HEK293 (cell line): ENCODE results near the gene FIGNL1.

Experiments
- CTCF ChIA-PET: fragments of 350-600 bp; formaldehyde crosslinking; extraction: SDS; loops from one replicate; lab custom pipeline; 2021; ENCODE audit warnings: antibody characterized with exemption; lab: Yijun Ruan, JAX
- POLR2A ChIA-PET: fragments of 300-600 bp; formaldehyde crosslinking; extraction: SDS; loops from one replicate; lab custom pipeline; 2020; ENCODE audit warnings: antibody characterized with exemption, inconsistent platforms; lab: Yijun Ruan, JAX
- H3K27ac ChIP-seq: fragments of 200-500 bp; sonication (Bioruptor generic); 2 replicates; pipeline ENCODE4 v1.5.1; 2014; ENCODE audit warnings: low read depth, low read length, control low read depth, inconsistent platforms; ENCODE audit errors: extremely low read depth
- H3K36me3 ChIP-seq, 2 experiments: fragments of 200-500 bp in 1 of 2; sonication (Bioruptor generic) in 1 of 2; 1 replicate in 1 of 2; 2 replicates in 1 of 2; pipeline ENCODE4 v1.5.1; 2014 to 2017; ENCODE audit warnings: inconsistent platforms in 2 of 2, low read length in 2 of 2; ENCODE audit not compliant: control insufficient read depth in 2 of 2, insufficient read depth in 1 of 2
- H3K4me1 ChIP-seq: fragments of 200-500 bp; sonication (Bioruptor generic); 2 replicates; pipeline ENCODE4 v1.5.1; 2014; ENCODE audit warnings: mild to moderate bottlenecking, low read length, inconsistent platforms; ENCODE audit not compliant: control insufficient read depth, insufficient read depth
- H3K4me3 ChIP-seq: 2 replicates; pipeline ENCODE4 v1.5.1; 2011; ENCODE audit warnings: low read depth, mild to moderate bottlenecking, control low read depth, low read length, moderate library complexity
- H3K9me3 ChIP-seq: fragments of 200-500 bp; sonication (Bioruptor generic); 2 replicates; pipeline ENCODE4 v1.5.1; 2014; ENCODE audit warnings: low read depth, low read length, inconsistent platforms; ENCODE audit not compliant: control insufficient read depth, insufficient read depth
- WT1 ChIP-seq: fragments of 450-650 bp; formaldehyde crosslinking; IDR thresholded peaks from 2 replicates; pipeline ENCODE4 v1.5.1; 2016; ENCODE audit warnings: missing biosample characterization, missing genetic modification characterization
- ZBTB17 ChIP-seq: fragments of 450-650 bp; formaldehyde crosslinking; IDR thresholded peaks from 2 replicates; pipeline ENCODE4 v1.5.1; 2016; ENCODE audit warnings: missing biosample characterization, missing genetic modification characterization
- ZBTB21 ChIP-seq: fragments of 450-650 bp; formaldehyde crosslinking; IDR thresholded peaks from 2 replicates; pipeline ENCODE4 v1.5.1; 2017; ENCODE audit warnings: missing biosample characterization, missing genetic modification characterization
- ZFP41 ChIP-seq: fragments of 450-650 bp; formaldehyde crosslinking; IDR thresholded peaks from 2 replicates; pipeline ENCODE4 v1.5.1; 2016; ENCODE audit warnings: missing biosample characterization, missing genetic modification characterization, borderline replicate concordance
- ZIC2 ChIP-seq: fragments of 450-650 bp; formaldehyde crosslinking; IDR thresholded peaks from 2 replicates; pipeline ENCODE4 v1.5.1; 2016; ENCODE audit warnings: missing biosample characterization, missing genetic modification characterization
- ZNF133 ChIP-seq: fragments of 450-650 bp; formaldehyde crosslinking; IDR thresholded peaks from 2 replicates; pipeline ENCODE4 v1.5.1; 2016; ENCODE audit warnings: missing biosample characterization, missing genetic modification characterization
- ZNF2 ChIP-seq: fragments of 450-650 bp; formaldehyde crosslinking; IDR thresholded peaks from 2 replicates; pipeline ENCODE4 v1.5.1; 2016; ENCODE audit warnings: missing biosample characterization, missing genetic modification characterization
- ZNF221 ChIP-seq: fragments of 450-650 bp; formaldehyde crosslinking; IDR thresholded peaks from 2 replicates; pipeline ENCODE4 v1.5.1; 2017; ENCODE audit warnings: missing biosample characterization, missing genetic modification characterization, borderline replicate concordance
- ZNF24 ChIP-seq: fragments of 450-650 bp; formaldehyde crosslinking; IDR thresholded peaks from 2 replicates; pipeline ENCODE4 v1.5.1; 2016; ENCODE audit warnings: missing biosample characterization, missing genetic modification characterization
- ZNF266 ChIP-seq: fragments of 450-650 bp; formaldehyde crosslinking; IDR thresholded peaks from 2 replicates; pipeline ENCODE4 v1.5.1; 2016; ENCODE audit warnings: missing biosample characterization, missing genetic modification characterization, low read depth
- ZNF311 ChIP-seq: fragments of 450-650 bp; formaldehyde crosslinking; IDR thresholded peaks from 2 replicates; pipeline ENCODE4 v1.5.1; 2017; ENCODE audit warnings: missing biosample characterization, missing genetic modification characterization, borderline replicate concordance
- ZNF350 ChIP-seq: fragments of 450-650 bp; formaldehyde crosslinking; IDR thresholded peaks from 2 replicates; pipeline ENCODE4 v1.5.0; 2017; ENCODE audit warnings: missing biosample characterization, mild to moderate bottlenecking, missing genetic modification characterization
- ZNF501 ChIP-seq: fragments of 450-650 bp; formaldehyde crosslinking; IDR thresholded peaks from 2 replicates; pipeline ENCODE4 v1.5.1; 2016; ENCODE audit warnings: missing biosample characterization, missing genetic modification characterization
- ZNF514 ChIP-seq: fragments of 450-650 bp; formaldehyde crosslinking; IDR thresholded peaks from 2 replicates; pipeline ENCODE4 v1.5.1; 2016; ENCODE audit warnings: missing biosample characterization, missing genetic modification characterization
- ZNF580 ChIP-seq: fragments of 450-650 bp; formaldehyde crosslinking; IDR thresholded peaks from 2 replicates; pipeline ENCODE4 v1.5.1; 2016; ENCODE audit warnings: missing biosample characterization, missing genetic modification characterization
- ZNF654 ChIP-seq: fragments of 450-650 bp; formaldehyde crosslinking; IDR thresholded peaks from 2 replicates; pipeline ENCODE4 v1.5.1; 2016; ENCODE audit warnings: low read depth, missing biosample characterization, missing genetic modification characterization
- ZNF670 ChIP-seq: fragments of 450-650 bp; formaldehyde crosslinking; IDR thresholded peaks from 2 replicates; pipeline ENCODE4 v1.5.1; 2016; ENCODE audit warnings: missing biosample characterization, missing genetic modification characterization, low read depth
- ZSCAN23 ChIP-seq: fragments of 450-650 bp; formaldehyde crosslinking; IDR thresholded peaks from 2 replicates; pipeline ENCODE4 v1.5.1; 2016; ENCODE audit warnings: missing biosample characterization, missing genetic modification characterization
- ZSCAN5A ChIP-seq: fragments of 450-650 bp; formaldehyde crosslinking; IDR thresholded peaks from 2 replicates; pipeline ENCODE4 v1.5.1; 2016; ENCODE audit warnings: missing biosample characterization, missing genetic modification characterization
- TF ChIP-seq, protein P1 (sequence below): fragments of 450-650 bp; formaldehyde crosslinking; IDR thresholded peaks from 2 replicates; pipeline ENCODE4 v1.5.1; 2016; ENCODE audit warnings: missing biosample characterization, missing genetic modification characterization, borderline replicate concordance
- TF ChIP-seq, protein P2 (sequence below): fragments of 450-650 bp; formaldehyde crosslinking; IDR thresholded peaks from 2 replicates; pipeline ENCODE4 v1.5.1; 2017; ENCODE audit warnings: missing biosample characterization, missing genetic modification characterization
- TF ChIP-seq, protein P3 (sequence below): fragments of 450-650 bp; formaldehyde crosslinking; IDR thresholded peaks from 2 replicates; pipeline ENCODE4 v1.5.1; 2016; ENCODE audit warnings: missing biosample characterization, missing genetic modification characterization

FIGNL1 gene

DNA sequence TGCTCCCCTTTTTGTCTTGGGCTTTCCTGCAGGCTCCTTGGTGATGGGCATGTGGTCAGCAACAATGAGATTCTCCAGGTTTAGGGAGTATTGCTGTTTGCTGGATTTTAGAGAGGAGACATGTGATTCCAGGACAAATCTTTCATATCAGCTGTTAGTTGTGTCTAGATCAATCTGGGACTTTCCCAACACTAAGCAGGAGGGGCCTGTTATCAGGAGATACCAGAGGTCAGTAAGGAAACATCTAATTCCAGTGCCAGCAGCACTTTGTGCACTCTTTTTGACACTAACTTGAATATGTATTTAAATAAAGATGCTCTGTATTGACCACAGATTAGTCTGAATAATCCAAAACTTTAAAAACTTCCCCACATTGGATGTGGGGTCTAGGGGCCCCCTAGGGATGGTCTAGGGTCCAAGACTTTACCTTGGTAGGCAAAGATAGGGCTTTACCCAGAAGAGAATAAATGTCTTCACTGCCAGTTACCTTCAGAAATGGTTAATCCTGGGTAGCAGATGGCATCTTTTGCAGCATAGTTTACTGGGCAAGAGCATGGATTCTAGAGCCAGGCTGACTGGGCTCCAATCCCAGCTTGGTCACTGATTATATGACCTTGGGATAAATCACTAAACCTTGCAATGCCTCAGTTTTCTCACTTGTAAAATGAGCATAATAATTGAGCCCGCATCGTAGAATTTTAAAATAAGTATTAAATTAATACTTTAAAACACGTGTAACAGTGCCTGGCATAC lies 6.4 kb upstream of the FIGNL1 start:
- Histone ChIP-seq H3K9me3 (no peaks in the 10 kb centered on the region), H3K36me3 (no peaks in the 10 kb centered on the region), H3K27ac (no peak overlapping the region), H3K4me1 (no peaks in the 10 kb centered on the region), H3K4me3 (no peak overlapping the region)
- no peak for TF ChIP-seq ZNF133 (tag by site-specific recombination)
- TF ChIP-seq, protein P1, sequence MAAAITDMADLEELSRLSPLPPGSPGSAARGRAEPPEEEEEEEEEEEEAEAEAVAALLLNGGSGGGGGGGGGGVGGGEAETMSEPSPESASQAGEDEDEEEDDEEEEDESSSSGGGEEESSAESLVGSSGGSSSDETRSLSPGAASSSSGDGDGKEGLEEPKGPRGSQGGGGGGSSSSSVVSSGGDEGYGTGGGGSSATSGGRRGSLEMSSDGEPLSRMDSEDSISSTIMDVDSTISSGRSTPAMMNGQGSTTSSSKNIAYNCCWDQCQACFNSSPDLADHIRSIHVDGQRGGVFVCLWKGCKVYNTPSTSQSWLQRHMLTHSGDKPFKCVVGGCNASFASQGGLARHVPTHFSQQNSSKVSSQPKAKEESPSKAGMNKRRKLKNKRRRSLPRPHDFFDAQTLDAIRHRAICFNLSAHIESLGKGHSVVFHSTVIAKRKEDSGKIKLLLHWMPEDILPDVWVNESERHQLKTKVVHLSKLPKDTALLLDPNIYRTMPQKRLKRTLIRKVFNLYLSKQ (tag by site-specific recombination): no peak
- TF ChIP-seq ZNF501 (tag by site-specific recombination): no peak
- no peak for TF ChIP-seq ZNF311 (tag by site-specific recombination)
- no peak for TF ChIP-seq ZFP41 (tag by site-specific recombination)
- no peak for TF ChIP-seq ZNF670
- no peak for TF ChIP-seq ZBTB17
- no peak for TF ChIP-seq ZNF580
- no peak for TF ChIP-seq ZSCAN23 (tag by site-specific recombination)
- no peak for TF ChIP-seq ZNF24
- TF ChIP-seq ZNF350 (tag by site-specific recombination): no peak
- no peak for TF ChIP-seq ZNF654 (tag by site-specific recombination)
- no peak for TF ChIP-seq ZNF221
- TF ChIP-seq ZNF2 (tag by site-specific recombination): no peak
- TF ChIP-seq WT1 (tag by site-specific recombination): no peak
- CTCF ChIA-PET: interaction anchor here (4.4 kb wide), 1 partner anchor 11 kb away, joined by 18 read pairs; no protein-coding TSS in a partner anchor
- POLR2A ChIA-PET: no interaction called here

- no peak overlapping the region for H3K4me3 ChIP-seq
- H3K9me3 ChIP-seq: no peaks in the 10 kb centered on the region
- no peaks in the 10 kb centered on the region for H3K4me1 ChIP-seq
- no peak overlapping the region for H3K27ac ChIP-seq
- no peaks in the 10 kb centered on the region for H3K36me3 ChIP-seq
- ChIA-PET POLR2A (no interaction called here), CTCF (interaction anchor here (4.4 kb wide), 1 partner anchor 12 kb away, joined by 18 read pairs; no protein-coding TSS in a partner anchor)
- TF ChIP-seq ZNF514: no peak
- TF ChIP-seq ZBTB21 (tag by site-specific recombination): no peak
- TF ChIP-seq, protein P2, sequence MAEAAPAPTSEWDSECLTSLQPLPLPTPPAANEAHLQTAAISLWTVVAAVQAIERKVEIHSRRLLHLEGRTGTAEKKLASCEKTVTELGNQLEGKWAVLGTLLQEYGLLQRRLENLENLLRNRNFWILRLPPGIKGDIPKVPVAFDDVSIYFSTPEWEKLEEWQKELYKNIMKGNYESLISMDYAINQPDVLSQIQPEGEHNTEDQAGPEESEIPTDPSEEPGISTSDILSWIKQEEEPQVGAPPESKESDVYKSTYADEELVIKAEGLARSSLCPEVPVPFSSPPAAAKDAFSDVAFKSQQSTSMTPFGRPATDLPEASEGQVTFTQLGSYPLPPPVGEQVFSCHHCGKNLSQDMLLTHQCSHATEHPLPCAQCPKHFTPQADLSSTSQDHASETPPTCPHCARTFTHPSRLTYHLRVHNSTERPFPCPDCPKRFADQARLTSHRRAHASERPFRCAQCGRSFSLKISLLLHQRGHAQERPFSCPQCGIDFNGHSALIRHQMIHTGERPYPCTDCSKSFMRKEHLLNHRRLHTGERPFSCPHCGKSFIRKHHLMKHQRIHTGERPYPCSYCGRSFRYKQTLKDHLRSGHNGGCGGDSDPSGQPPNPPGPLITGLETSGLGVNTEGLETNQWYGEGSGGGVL (tag by site-specific recombination): no peak
- TF ChIP-seq ZNF266 (tag by site-specific recombination): no peak
- TF ChIP-seq, protein P3, sequence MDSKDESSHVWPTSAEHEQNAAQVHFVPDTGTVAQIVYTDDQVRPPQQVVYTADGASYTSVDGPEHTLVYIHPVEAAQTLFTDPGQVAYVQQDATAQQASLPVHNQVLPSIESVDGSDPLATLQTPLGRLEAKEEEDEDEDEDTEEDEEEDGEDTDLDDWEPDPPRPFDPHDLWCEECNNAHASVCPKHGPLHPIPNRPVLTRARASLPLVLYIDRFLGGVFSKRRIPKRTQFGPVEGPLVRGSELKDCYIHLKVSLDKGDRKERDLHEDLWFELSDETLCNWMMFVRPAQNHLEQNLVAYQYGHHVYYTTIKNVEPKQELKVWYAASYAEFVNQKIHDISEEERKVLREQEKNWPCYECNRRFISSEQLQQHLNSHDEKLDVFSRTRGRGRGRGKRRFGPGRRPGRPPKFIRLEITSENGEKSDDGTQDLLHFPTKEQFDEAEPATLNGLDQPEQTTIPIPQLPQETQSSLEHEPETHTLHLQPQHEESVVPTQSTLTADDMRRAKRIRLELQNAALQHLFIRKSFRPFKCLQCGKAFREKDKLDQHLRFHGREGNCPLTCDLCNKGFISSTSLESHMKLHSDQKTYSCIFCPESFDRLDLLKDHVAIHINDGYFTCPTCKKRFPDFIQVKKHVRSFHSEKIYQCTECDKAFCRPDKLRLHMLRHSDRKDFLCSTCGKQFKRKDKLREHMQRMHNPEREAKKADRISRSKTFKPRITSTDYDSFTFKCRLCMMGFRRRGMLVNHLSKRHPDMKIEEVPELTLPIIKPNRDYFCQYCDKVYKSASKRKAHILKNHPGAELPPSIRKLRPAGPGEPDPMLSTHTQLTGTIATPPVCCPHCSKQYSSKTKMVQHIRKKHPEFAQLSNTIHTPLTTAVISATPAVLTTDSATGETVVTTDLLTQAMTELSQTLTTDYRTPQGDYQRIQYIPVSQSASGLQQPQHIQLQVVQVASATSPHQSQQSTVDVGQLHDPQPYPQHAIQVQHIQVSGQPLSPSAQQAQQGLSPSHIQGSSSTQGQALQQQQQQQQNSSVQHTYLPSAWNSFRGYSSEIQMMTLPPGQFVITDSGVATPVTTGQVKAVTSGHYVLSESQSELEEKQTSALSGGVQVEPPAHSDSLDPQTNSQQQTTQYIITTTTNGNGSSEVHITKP (tag by site-specific recombination): no peak
- TF ChIP-seq ZIC2 (tag by site-specific recombination): no peak
- no peak for TF ChIP-seq ZSCAN5A
These were observed 5.5 kb upstream of the FIGNL1 start for GRCh38 chr7:50455658-50456057.
